ENCODE measurements around the gene CLTCL1.

CLTCL1 gene

DNA sequence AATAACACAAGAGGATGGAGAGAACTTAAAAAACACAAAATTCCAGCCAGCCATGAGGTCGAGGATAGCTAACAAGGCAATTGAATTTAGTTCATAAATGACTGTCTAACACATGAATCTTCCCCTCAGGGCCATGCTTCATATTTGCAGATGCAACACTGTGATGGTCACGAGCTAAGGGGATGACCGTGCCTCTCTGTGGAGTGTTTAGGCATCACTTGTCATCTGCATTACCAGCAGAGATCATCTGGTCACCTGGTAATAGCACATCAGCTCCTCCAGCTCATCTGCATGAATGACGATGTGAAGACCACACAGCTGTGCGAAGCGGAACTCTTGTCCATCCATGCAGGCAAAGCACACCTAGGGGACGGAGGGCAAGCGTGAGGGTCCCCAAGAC is 92.0 kb downstream of the CLTCL1 start:
- POLR2A ChIA-PET (ENCODE audit: low non-redundant PET) = no interaction called here
- no peak for DNase-seq (ENCODE audit: low spot score)

DNA sequence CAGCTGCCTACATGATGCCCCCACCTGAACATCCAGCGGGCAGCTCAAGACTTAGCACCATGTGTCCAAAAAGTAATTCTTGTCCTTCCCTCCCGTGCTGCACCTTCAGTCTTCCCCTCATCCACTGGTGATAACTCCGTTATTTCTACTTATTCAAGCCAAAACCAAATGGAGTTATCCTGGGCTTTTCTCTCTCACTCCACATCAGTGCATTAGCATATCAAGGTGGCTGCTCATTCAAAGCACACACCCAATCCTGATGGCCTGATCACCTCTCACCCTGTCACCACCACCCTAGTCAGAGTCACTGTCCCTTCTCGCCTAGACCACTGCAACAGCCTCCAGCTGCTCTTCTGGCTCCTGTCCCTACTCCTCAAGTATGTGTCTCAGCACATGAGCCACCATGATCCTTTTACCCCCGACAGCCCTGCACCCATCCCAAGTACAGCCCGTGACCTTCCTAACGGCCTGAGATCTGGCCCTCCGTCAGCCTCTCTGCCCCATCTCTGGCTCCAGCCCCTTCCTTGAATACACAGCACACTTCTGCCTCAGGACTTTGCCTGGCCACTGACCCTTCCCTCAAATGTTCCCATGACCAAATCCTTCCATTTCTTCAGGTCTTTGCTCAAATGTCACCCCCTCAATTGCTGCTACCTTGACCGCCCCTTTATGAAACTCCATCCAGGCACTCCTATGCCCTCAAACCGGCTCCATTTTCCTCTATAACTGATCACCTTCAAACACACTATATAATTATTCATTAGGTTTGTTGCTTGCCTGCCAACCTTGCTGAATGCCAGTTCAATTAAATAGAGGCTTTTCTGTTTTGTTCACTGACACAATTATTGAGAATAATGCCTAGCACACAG is 93.3 kb downstream of the CLTCL1 start:
- CTCF ChIA-PET = no interaction called here
- no peak for DNase-seq (ENCODE audit: low spot score)
- no peak overlapping the region for H3K27ac ChIP-seq
- POLR2A ChIA-PET (ENCODE audit: low non-redundant PET) = no interaction called here
- TF ChIP-seq, protein P1, sequence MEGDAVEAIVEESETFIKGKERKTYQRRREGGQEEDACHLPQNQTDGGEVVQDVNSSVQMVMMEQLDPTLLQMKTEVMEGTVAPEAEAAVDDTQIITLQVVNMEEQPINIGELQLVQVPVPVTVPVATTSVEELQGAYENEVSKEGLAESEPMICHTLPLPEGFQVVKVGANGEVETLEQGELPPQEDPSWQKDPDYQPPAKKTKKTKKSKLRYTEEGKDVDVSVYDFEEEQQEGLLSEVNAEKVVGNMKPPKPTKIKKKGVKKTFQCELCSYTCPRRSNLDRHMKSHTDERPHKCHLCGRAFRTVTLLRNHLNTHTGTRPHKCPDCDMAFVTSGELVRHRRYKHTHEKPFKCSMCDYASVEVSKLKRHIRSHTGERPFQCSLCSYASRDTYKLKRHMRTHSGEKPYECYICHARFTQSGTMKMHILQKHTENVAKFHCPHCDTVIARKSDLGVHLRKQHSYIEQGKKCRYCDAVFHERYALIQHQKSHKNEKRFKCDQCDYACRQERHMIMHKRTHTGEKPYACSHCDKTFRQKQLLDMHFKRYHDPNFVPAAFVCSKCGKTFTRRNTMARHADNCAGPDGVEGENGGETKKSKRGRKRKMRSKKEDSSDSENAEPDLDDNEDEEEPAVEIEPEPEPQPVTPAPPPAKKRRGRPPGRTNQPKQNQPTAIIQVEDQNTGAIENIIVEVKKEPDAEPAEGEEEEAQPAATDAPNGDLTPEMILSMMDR (conservative IDR thresholded peaks at IDR 0.05; ENCODE audit: low read depth) = no peak

More for the DNA sequence above, 92.0 kb downstream of the CLTCL1 start:
- H3K27ac ChIP-seq = no peak overlapping the region
- TF ChIP-seq, protein P1 (conservative IDR thresholded peaks at IDR 0.05; ENCODE audit: low read depth) = no peak
- CTCF ChIA-PET = no interaction called here

DNA sequence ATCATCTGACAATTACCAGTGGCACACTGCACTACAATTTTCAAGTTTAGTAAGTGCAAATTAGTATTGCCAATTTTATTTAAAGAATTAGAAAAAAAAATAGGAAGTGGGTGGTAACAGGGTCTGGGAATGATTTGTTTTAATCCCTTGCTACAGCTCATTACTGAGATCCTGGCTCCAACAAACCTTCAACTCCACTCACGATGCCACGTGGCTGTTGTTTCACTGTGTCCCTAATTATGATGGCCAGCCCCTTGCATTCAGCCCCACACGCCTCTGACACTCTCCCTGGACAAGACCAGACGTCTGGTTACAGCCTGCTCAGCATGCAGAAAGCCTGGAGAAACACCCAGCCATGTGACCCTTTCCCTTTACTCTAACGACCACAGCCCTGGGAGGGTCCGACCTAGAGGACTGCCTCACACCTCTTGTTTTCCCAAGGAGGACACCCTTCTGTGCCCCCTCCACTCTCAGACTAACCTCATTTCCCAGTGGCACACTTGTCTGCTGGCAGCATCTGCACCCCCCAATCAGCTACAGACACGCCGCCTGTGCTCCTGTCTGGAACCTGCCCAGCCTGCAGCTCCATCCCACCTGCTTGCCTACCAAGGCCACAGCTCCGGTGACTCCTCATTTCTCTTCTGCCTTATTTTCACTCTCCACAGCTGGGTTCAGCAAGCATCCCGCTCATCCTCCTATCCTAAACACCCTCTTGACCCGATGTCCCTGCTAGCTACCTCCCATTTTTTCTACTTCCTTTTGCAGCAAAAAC is 94.5 kb downstream of the CLTCL1 start:
- TF ChIP-seq, protein P1 (conservative IDR thresholded peaks at IDR 0.05; ENCODE audit: low read depth) = no peak
- CTCF ChIA-PET = interaction anchor here (0.5 kb wide), 1 partner anchor 11 kb away, joined by 3 read pairs; no protein-coding TSS in a partner anchor
- POLR2A ChIA-PET (ENCODE audit: low non-redundant PET) = no interaction called here
- DNase-seq (ENCODE audit: low spot score) = no peak
- peak overlapping the region; percentile 18 for H3K27ac ChIP-seq

DNA sequence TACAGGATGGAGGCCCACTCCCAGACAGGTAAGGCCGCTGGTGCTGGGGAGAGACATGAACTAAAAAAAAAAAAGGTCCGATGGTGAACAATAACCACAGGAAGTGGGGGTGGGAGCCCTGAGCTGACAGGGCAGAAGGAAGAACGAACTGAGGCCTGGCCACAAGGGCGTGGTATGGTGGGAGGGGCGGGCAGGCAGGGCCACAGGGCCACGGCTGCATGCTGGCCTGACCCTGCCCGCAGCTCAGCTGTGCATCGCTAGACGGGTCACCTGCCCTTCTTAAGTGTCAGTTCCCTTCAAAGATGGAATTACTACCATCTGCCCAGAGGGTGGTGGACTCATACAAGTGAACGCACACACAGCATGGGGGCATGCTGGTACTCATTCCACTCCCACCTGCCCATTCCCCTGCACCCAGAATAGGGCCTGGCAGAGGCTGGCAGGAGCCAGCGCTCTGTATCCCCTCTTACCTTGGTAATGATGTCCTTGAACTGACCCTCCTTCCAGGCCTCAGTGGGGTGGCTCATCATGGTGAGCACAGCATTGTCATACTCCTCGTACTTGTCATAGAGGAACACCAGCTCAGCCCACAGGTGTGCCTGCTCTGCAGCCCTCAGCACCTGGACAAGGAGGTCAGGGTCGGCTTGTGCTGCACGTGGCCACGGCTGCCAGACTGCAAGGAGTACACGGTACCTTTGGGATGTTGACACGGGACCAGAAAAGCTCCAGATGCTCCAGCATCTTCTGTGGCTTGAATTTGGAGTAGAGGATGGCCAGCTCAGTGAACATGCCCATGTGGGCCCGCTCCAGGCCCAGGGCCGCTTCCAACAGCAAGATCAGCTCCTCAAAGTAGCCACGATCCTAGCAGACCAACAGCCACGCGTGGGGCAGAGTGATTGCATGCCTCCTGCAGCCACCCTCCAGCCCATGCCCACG is 95.5 kb downstream of the CLTCL1 start:
- TF ChIP-seq, protein P1 (conservative IDR thresholded peaks at IDR 0.05; ENCODE audit: low read depth) = no peak
- ChIA-PET CTCF (no interaction called here), POLR2A (ENCODE audit: low non-redundant PET) (no interaction called here)
- DNase-seq (ENCODE audit: low spot score) = no peak
- 0 out of 2 replicates have a peak overlapping the region, but pooled peaks have one; percentile 3 for H3K27ac ChIP-seq

DNA sequence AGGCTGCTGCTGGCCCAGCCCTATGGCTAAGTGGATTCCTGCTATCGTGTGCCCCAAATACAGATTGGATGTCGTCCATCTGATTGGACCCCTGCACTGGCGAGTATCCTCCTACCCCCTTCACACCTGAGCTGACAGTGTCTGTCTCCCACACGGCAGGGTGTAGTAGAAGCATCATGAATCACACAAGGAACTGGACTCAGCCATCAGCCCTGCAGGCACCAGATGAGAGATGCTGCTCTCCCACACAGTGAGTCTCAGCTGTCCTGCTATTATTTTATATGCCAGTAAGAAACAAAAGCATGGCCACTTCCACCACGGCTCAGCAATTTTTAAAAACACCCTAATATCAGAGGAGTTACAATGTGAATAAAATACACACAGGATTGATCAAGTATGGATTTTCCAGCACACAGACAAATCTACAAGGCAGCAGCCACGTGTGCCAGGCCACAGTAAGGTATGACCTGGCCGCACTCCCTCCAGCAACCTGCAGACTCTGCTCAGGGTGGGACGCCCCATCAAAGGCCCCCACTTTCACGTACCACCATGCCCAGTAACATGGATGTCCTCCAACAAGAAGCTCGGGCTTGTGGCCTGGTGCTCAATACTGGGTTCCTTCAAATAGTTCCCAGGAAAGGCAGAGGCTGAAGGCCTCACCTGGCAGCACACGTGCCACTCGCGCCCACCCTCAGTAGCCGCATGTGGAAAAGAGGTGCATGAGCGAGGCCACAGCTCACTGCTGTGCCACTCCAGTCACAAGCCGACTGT is 96.6 kb downstream of the CLTCL1 start:
- CTCF ChIA-PET = no interaction called here
- POLR2A ChIA-PET (ENCODE audit: low non-redundant PET) = no interaction called here
- no peak for DNase-seq (ENCODE audit: low spot score)
- H3K27ac ChIP-seq = no peak overlapping the region
- TF ChIP-seq, protein P1 (conservative IDR thresholded peaks at IDR 0.05; ENCODE audit: low read depth) = no peak
